GM19324 (cell line): Measurements from ENCODE around the gene CNGA1.
A peak's percentile ranks its signal among the peaks of the same experiment; 100 is the strongest.
"Not testable (repeated sequence)": the region's sequence is repeated elsewhere in the genome, so short reads cannot be mapped to it uniquely, and the experiment has no call there.

Experiments used
- ATAC-seq: cut with Tn5 transposase; IDR thresholded peaks from one replicate; pipeline ENCODE4 v1.9.1; 2021; ENCODE audit warnings: mild to moderate bottlenecking, moderate library complexity; ENCODE audit not compliant: unreplicated experiment, low FRiP score

The CNGA1 gene

DNA sequence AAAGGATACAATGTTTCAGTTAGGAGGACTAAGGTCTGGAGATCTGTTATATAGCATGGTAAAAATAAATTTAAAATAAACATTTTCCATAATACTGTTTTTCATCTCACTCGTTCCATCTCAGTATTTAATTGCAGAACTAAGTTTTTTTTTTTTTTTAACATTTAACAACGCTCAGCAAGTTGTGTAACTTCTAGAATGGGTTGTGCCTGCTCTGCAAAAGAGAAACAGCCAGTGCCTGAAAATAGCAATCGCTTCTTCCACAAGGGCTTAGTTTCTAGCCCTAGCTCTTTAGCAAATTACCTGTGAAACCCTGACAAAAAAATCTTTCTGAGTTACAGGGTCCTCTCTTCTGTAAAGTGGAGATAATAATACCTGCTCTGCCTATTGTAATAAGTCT lies 41.9 kb downstream of the CNGA1 start:
- ATAC-seq, result no peak

- ATAC-seq, result no peak
Measured at GRCh38 chr4:47972721-47973120, 43.8 kb downstream of the CNGA1 start.

GRCh38 chr4:47972181-47972580 lies 44.3 kb downstream of the CNGA1 start:
- ATAC-seq, result peak; percentile 59

GRCh38 chr4:47968847-47969246 lies 47.6 kb downstream of the CNGA1 start:
- ATAC-seq, result no peak

GRCh38 chr4:47954677-47955076 lies 61.8 kb downstream of the CNGA1 start:
- no peak for ATAC-seq

- ATAC-seq, result no peak
Measured at GRCh38 chr4:47954245-47954644, 62.2 kb downstream of the CNGA1 start.

- ATAC-seq, result no peak
Measured at GRCh38 chr4:47945930-47946726, 70.4 kb downstream of the CNGA1 start.

DNA sequence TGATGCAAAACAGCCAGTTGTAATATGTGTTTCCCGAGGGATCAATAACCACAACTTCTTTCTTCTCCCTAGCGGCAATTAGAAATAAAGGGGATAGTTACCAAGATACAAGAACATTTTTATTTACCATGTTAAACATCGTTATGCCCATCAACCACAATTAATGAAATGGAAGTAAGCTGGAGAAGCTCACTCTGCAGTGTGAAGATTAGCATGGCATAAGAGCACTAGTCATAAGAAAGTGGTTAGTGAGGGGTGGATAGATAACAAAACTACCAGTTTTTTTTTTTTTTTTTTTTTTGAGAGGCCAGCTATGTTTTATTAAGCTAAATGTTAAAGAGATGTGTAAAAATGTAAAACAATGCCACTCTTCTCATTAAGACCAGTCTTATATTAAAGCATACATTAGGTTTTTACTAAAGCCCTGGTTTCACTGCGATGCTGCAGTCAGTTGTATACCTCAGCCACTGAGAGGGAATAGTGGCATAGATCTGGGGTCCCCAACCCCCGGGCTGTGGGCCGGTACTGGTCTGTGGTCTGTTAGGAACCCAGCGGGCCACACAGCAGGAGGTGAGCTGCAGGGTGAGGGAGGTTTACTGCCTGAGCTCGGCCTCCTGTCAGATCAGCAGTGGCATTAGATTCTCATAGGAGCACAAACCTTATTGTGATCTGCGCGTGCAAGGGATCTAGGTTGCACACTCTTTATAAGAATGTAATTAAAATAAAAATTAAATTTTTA lies 74.2 kb downstream of the CNGA1 start:
- ATAC-seq, result no peak

DNA sequence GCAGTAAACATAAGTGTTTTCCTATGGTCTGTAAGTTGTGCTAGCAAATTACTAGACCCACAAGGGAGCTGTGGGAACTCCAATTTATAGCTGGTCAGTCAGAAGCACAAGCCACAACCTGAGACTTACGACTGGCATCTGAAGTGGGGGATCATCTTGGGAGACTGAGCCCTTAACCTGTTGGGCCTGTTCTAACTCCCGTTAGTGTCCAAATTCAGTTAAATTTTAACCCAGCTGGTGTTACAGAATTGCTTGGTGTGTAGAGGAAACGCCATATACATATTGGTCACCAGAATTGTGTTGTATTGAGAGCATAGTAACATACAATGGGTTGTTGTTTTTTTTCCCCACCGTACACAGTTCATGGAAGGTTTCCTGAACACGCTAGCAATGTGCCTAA lies 77.0 kb downstream of the CNGA1 start:
- ATAC-seq, result no peak

DNA sequence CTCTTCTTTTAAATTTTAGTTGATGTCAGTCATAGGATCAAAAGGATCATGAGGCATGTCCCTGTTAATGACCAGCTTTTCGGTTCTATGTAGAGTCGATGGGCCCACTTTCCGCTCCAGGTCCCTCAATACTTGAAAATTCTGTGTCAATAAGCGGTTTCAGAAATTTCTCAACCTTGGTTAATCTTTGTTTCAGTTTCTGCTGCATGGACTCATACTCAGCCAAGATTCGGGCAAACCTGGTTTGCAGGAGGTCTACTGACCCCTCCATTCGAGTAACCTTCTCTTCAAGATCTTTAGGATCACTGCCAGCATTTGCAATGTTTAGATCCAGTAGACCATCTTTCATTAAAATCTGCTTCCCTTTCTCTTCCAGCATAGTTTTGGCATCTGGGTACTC lies 80.1 kb downstream of the CNGA1 start:
- ATAC-seq, result no peak

GRCh38 chr4:47933840-47934239 lies 82.6 kb downstream of the CNGA1 start:
- no peak for ATAC-seq

DNA sequence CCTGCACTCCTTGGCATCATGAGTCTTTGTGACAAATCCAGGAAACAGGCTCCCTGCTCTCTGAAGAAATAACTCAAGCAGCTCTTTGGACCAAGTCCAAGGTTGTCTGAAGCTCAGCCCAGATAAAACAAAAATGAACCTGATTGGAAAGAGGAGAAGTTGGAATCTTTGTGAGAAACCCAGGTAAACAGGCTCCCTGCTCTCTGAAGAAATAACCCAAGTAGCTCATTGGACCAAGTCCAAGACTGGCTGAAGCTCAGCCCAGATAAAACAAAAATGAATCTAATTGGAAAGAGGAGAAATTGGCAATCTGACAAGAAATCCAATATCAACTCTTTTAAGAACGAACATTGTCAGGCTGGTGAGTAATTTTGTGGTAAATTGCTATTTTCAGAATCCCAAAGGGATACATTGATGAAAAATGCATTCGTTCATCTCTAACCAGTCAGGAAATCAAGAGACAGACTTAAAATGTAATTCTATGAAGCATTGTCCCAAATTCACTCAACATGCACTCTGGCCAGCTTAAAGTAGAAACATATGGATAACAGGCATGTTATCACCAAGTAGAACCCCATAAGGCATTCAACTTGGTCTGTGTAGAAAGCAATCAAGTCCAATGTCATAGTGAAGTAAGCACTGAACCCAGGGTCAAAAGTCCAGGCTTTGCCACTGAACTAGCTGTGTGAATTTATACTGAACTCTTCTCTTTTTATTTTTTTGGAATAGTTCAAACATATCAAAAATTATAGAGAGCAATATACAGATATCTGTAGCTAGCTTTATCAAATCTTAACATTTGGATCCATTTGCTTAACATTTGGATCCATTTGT lies 85.3 kb downstream of the CNGA1 start:
- no peak for ATAC-seq

GRCh38 chr4:47929682-47930201 lies 86.7 kb downstream of the CNGA1 start:
- no peak for ATAC-seq

- no peak for ATAC-seq
Measured at GRCh38 chr4:47926667-47927258, 89.7 kb downstream of the CNGA1 start.

GRCh38 chr4:47923261-47923608 lies 93.2 kb downstream of the CNGA1 start:
- not testable (repeated sequence) for ATAC-seq

DNA sequence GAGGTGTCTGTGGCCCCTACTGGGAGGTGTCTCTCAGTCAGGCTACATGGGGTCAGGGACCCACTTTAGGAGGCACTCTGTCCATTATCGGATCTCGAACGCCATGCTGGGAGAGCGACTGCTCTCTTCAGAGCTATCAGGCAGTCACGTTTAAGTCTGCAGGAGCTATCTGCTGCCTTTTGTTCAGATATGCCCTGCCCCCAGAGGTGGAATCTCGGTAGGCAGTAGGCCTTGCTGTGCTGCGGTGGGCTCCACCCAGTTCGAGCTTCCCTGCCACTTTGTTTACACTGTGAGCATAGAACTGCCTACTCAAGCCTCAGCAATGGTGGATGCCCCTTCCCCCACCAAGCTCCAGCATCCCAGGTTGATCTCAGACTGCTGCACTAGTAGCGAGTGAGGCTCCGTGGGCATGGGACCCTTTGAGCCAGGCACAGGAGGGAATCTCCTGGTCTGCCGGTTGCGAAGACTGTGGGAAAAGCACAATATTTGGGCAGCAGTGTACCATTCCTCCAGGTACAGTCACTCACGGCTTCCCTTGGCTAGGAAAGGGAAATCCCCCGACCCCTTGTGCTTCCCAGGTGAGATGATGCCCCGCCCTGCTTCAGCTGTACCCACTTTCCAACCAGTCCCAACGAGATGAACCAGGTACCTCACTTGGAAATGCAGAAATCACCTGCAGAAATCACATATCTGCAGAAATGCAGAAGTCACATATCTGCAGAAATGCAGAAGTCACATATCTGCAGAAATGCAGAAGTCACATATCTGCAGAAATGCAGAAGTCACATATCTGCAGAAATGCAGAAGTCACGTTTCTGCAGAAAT lies 93.8 kb downstream of the CNGA1 start:
- ATAC-seq, result not testable (repeated sequence)

DNA sequence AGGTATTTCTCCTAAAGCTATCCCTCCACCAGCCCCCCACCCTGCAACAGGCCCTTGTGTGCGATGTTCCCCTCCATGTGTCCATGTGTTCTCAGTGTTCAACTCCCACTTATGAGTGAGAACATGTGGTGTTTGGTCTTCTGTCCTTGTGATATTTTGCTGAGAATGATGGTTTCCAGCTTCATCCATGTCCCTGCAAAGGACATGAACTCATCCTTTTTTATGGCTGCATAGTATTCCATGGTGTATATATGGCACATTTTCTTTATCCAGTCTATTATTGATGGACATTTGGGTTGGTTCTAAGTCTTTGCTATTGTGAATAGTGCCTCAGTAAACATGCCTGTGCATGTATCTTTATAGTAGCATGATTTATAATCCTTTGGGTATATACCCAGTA lies 99.3 kb downstream of the CNGA1 start:
- ATAC-seq, result not testable (repeated sequence)

DNA sequence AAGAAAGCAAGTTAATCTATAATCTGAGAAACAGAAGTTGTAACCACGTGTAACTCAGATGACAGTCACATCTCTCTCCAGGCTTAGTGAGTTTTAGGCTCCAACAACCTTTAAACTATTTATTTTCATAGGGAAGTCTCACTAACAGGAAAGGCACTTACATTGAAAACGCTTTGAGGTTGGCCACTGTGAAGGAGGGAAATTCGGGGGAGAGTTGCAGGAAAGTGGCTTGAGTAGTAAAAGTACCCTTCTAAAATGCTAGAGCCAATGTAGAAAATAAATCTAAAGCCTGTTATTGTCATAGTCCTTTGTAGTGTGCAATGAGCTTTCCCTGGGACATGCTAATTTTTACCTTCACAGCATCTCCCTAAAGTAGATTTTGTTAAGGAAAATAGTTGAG lies 101.1 kb downstream of the CNGA1 start:
- no peak for ATAC-seq

- ATAC-seq, result peak; percentile 24
Measured at GRCh38 chr4:47914926-47915237, 101.6 kb downstream of the CNGA1 start.
